Lower leg skin (tissue), 4 donors: Measurements from ENCODE around the gene SPATA3. TPM values are rescaled to one million over a fixed set of nuclear protein-coding genes. Genes with fewer than 3 reads are reported as not detected.

Experiments used
- DNase-seq, 2 donors: peaks; one replicate each; pipeline ENCODE4 v3.0.0-alpha.2; 2019; ENCODE audit warnings: low spot score in 2 of 2
- H3K4me3 ChIP-seq: fragments of 200-600 bp; sonication (generic); 2 replicates; pipeline ENCODE4 v1.5.1; 2017; ENCODE audit warnings: mild to moderate bottlenecking, low read depth; ENCODE audit not compliant: poor library complexity, severe bottlenecking
- CTCF ChIP-seq, 3 donors: fragments of 450-650 bp; IDR thresholded peaks; one replicate each; pipeline ENCODE4 v1.5.1; 2016; ENCODE audit warnings: antibody characterized with exemption in 3 of 3, mild to moderate bottlenecking in 3 of 3, moderate library complexity in 2 of 3
- POLR2A ChIP-seq, 2 donors: fragments of 450-650 bp; IDR thresholded peaks; one replicate each; pipeline ENCODE4 v1.6.1; 2016 to 2017; ENCODE audit warnings: antibody characterized with exemption in 2 of 2, mild to moderate bottlenecking in 1 of 2, moderate library complexity in 1 of 2
- WGBS, 2 donors: methylation state at CpG; one replicate each; pipeline ENCODE4 v1.1.5; 2018; 5-methylcytosine and 5-hydroxymethylcytosine counted together
- intact Hi-C: fragments of 100-400 bp; cut with DNase I; formaldehyde crosslinking; loops from one replicate; pipeline ENCODE4 v1.15.0; 2023; ENCODE audit warnings: low total_unique reads
- total RNA-seq, 4 donors: library from RNA; depleted of rRNA; stranded (reverse); fragments of >200 nt; gene quantifications; one replicate each; pipeline ENCODE4 v1.1.0, GENCODE V29; 2016

Gene SPATA3
- total RNA-seq, 4 donors from 2014 or later: 0.25 TPM; not detected in 3

- DNase-seq: no peak
- intact Hi-C loops: no loop called here
- H3K4me3 ChIP-seq: no peak overlapping the region
- TF ChIP-seq CTCF (IDR thresholded peaks at IDR 0.05): no peak
- no peak for TF ChIP-seq POLR2A (IDR thresholded peaks at IDR 0.05)
- 71 to 72% methylated on average over 6 of the region's 6 CpGs for WGBS, 2 donors
Measured at GRCh38 chr2:231008131-231008530, 12.2 kb downstream of the SPATA3 start.

- DNase-seq: no peak
- H3K4me3 ChIP-seq: no peak overlapping the region
- intact Hi-C loops: no loop called here
- WGBS, 2 donors: 68 to 70% methylated on average over 14 of the region's 14 CpGs
- TF ChIP-seq POLR2A (IDR thresholded peaks at IDR 0.05) (no peak), CTCF (IDR thresholded peaks at IDR 0.05) (no peak)
Measured at GRCh38 chr2:231009236-231009919, 13.5 kb downstream of the SPATA3 start.

GRCh38 chr2:231010201-231010730 is 14.3 kb downstream of the SPATA3 start:
- intact Hi-C loops: no loop called here
- no peak for DNase-seq
- 63 to 94% methylated on average over 2 of the region's 2 CpGs for WGBS, 2 donors
- no peak overlapping the region for H3K4me3 ChIP-seq
- TF ChIP-seq CTCF (IDR thresholded peaks at IDR 0.05): no peak
- TF ChIP-seq POLR2A (IDR thresholded peaks at IDR 0.05): no peak

GRCh38 chr2:231011526-231011925 is 15.6 kb downstream of the SPATA3 start:
- intact Hi-C loops: no loop called here
- H3K4me3 ChIP-seq: no peak overlapping the region
- DNase-seq: no peak
- TF ChIP-seq POLR2A (IDR thresholded peaks at IDR 0.05): no peak
- TF ChIP-seq CTCF (IDR thresholded peaks at IDR 0.05): no peak
- WGBS, 2 donors: 44 to 63% methylated on average over 2 of the region's 2 CpGs

- H3K4me3 ChIP-seq: no peak overlapping the region
- no peak for TF ChIP-seq CTCF (IDR thresholded peaks at IDR 0.05)
- no peak for TF ChIP-seq POLR2A (IDR thresholded peaks at IDR 0.05)
- intact Hi-C loops: no loop called here
- 44 to 71% methylated on average over 3 of the region's 3 CpGs for WGBS, 2 donors
- DNase-seq: no peak
Measured at GRCh38 chr2:231012463-231012862, 16.5 kb downstream of the SPATA3 start.

- no peak overlapping the region for H3K4me3 ChIP-seq
- intact Hi-C loops: no loop called here
- 21 to 44% methylated on average over 3 of the region's 3 CpGs for WGBS, 2 donors
- DNase-seq: no peak
- TF ChIP-seq POLR2A (IDR thresholded peaks at IDR 0.05) (no peak), CTCF (IDR thresholded peaks at IDR 0.05) (no peak)
Measured at GRCh38 chr2:231013820-231014219, 17.9 kb downstream of the SPATA3 start.
